Stomach (tissue), 4 donors: ENCODE data around the gene USB1.

Experiments used
- EP300 ChIP-seq: sonication (generic); formaldehyde crosslinking; IDR thresholded peaks from one replicate; pipeline ENCODE4 v1.6.1; 2017; ENCODE audit warnings: antibody characterized with exemption
- POLR2A ChIP-seq, 4 donors: fragments of 450-650 bp; IDR thresholded peaks; one replicate each; pipeline ENCODE4 v1.6.1; 2016; ENCODE audit warnings: antibody characterized with exemption in 4 of 4, control low read depth in 2 of 4, mild to moderate bottlenecking in 1 of 4, moderate library complexity in 1 of 4
- POLR2AphosphoS5 ChIP-seq, 3 donors: sonication (generic); formaldehyde crosslinking; IDR thresholded peaks; one replicate each; pipeline ENCODE4 v1.6.1; 2016; ENCODE audit warnings: antibody characterized with exemption in 3 of 3
- TF ChIP-seq, protein P1 (sequence below), 7 experiments: fragments of 450-650 bp in 4 of 7; fragments of 200-600 bp in 3 of 7; sonication (generic) in 3 of 7; IDR thresholded peaks; one replicate each; pipeline ENCODE4 v1.5.1; 2016 to 2019; ENCODE audit warnings: antibody characterized with exemption in 7 of 7, control low read depth in 2 of 7, mild to moderate bottlenecking in 1 of 7

DNA sequence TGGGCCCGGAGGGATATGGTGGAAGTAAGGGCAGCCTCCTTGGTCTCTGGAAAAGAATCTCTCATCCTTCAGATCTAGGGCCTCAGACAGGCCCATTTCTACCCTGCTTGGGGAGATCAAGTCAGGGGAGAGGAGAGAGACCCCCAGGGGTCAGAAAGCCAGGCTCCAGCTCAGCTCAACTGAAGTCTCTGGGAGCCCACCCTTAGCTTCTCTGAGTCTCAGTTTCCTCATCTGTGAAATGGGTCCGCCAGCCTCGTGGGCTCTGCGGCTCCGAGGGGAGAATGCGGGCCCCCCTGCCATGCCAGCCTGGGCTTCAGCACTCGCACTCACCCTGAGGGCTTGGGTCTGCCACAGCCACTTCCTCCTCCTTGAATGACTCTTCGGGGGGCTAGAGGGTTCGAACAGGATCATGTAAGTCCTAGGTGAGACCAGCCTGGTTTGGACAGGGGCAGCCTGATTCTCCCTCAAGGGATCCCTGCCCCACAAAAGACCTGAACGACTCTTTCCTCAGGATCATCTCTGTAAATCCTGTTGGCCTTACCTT lies 37.0 kb upstream of the USB1 start:
- TF ChIP-seq, protein P1, sequence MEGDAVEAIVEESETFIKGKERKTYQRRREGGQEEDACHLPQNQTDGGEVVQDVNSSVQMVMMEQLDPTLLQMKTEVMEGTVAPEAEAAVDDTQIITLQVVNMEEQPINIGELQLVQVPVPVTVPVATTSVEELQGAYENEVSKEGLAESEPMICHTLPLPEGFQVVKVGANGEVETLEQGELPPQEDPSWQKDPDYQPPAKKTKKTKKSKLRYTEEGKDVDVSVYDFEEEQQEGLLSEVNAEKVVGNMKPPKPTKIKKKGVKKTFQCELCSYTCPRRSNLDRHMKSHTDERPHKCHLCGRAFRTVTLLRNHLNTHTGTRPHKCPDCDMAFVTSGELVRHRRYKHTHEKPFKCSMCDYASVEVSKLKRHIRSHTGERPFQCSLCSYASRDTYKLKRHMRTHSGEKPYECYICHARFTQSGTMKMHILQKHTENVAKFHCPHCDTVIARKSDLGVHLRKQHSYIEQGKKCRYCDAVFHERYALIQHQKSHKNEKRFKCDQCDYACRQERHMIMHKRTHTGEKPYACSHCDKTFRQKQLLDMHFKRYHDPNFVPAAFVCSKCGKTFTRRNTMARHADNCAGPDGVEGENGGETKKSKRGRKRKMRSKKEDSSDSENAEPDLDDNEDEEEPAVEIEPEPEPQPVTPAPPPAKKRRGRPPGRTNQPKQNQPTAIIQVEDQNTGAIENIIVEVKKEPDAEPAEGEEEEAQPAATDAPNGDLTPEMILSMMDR (IDR thresholded peaks at IDR 0.05) = no peak
- TF ChIP-seq EP300 = no peak
- TF ChIP-seq POLR2A (IDR thresholded peaks at IDR 0.05) = no peak
- no peak for TF ChIP-seq POLR2AphosphoS5 (IDR thresholded peaks at IDR 0.05)
